ENCODE results near the gene MALL. TPM values are rescaled to one million over a fixed set of nuclear protein-coding genes. Genes with fewer than 3 reads are reported as not detected.
"Not testable (repeated sequence)": the region's sequence is repeated elsewhere in the genome, so short reads cannot be mapped to it uniquely, and the experiment has no call there.

Gene MALL
- total RNA-seq, 2 donors from 2014 or later: 18.5 to 40.1 TPM

DNA sequence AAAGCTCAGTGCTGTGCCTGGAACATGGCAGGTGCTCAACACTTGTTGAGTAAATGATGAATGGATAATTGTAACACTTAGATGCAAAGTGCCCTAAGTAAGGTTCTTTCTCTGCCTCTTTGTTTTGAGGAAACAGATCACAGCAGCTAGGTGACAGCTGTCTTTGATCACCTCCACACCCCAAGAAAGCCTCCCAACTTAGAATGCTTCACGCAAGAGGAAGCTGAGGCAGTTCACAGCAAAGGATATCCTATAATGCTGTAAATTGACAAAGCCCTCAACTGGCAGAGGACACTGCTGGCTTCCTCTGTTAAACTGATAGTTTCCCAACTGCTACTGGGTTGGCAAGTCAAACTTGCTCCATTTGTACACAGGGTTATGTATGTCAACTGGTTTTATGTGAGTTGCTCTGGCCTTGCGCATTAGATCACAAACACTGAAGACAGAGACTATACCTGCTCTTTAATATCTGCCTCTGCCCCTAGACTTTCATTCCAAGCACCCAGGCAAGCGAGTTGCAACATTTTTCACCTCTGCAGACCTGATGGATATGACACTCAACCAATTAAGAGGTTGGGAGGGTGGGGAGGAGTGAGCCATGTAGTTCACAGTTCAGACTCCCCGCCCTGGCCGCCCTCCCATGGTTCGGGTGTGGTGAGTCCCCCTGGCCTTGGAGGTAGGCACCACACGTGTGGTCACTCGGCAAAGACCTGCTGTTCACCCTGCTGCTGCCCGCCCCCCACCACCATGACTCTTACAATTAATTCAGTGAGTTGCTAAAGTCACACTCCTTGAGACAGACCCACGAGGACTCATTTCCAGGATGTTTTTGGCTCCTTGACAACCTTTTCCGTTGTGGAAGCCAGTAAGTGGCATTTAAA, 4.8 kb upstream of the MALL start:
- no peaks in the 10 kb centered on the region for H3K9me3 ChIP-seq
- peak; percentile 79 for DNase-seq (ENCODE audit: low spot score)
- H3K4me3 ChIP-seq: peak overlapping the region in 1 of 2 donors; percentile 11
- WGBS: 52% methylated on average over 11 of the region's 11 CpGs
- H3K27me3 ChIP-seq (replicated peaks; ENCODE audit: insufficient read depth): no peaks in the 10 kb centered on the region
- H3K36me3 ChIP-seq: no peaks in the 10 kb centered on the region
- peak overlapping the region; percentile 59 to 85 for H3K27ac ChIP-seq
- peaks cover 17% of the 10 kb centered on the region for H3K4me1 ChIP-seq (replicated peaks)
- TF ChIP-seq POLR2A (IDR thresholded peaks at IDR 0.05): no peak
- peak; percentile 84 for TF ChIP-seq POLR2AphosphoS5 (IDR thresholded peaks at IDR 0.05)
- TF ChIP-seq, protein P1, sequence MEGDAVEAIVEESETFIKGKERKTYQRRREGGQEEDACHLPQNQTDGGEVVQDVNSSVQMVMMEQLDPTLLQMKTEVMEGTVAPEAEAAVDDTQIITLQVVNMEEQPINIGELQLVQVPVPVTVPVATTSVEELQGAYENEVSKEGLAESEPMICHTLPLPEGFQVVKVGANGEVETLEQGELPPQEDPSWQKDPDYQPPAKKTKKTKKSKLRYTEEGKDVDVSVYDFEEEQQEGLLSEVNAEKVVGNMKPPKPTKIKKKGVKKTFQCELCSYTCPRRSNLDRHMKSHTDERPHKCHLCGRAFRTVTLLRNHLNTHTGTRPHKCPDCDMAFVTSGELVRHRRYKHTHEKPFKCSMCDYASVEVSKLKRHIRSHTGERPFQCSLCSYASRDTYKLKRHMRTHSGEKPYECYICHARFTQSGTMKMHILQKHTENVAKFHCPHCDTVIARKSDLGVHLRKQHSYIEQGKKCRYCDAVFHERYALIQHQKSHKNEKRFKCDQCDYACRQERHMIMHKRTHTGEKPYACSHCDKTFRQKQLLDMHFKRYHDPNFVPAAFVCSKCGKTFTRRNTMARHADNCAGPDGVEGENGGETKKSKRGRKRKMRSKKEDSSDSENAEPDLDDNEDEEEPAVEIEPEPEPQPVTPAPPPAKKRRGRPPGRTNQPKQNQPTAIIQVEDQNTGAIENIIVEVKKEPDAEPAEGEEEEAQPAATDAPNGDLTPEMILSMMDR (IDR thresholded peaks at IDR 0.05): no peak
- intact Hi-C loops (cut with DNase I): no loop called here

DNA sequence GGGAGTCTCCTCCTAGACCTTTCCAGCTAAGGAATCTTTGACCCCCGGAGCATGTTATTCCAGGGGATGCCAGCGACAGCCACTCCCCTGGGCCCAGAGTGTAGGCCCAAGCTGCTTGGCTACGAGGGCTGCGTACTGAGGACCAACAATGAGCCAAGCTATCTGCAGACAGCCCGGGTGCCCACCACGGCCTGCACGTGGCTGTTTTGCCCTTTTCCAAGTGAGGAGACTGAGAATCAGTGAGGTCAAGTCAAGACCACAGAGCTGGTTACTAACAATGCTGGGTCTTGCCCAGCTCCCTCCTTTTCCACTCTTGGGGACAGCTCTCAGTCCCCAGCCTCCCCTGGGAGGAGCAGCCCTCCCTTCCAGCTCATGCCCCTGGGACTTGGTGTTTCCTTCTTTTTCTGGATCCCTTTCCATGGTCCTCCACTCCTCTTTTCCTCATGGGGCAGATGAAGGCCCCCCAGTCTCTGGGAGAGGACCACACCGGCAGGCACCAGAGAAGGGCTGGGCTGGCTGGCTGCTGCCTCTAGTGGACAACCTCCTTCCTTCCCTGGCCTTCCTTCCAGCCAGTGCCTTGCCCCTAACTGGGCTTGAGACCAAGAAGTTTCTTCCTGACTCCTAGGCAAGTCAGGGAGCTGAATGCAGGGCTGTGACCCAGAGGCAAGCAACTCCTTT, 550 bp upstream of the MALL start:
- intact Hi-C loops (cut with DNase I): no loop called here
- peak overlapping the region; percentile 43 to 52 for H3K4me3 ChIP-seq
- no peak for DNase-seq (ENCODE audit: low spot score)
- 20% methylated on average over 8 of the region's 8 CpGs for WGBS
- no peaks in the 10 kb centered on the region for H3K27me3 ChIP-seq (replicated peaks; ENCODE audit: insufficient read depth)
- H3K27ac ChIP-seq: peak overlapping the region; percentile 65 to 70
- TF ChIP-seq, protein P1 (IDR thresholded peaks at IDR 0.05): peak in 1 of 4 experiments; percentile 61
- no peak for TF ChIP-seq POLR2AphosphoS5 (IDR thresholded peaks at IDR 0.05)
- H3K36me3 ChIP-seq: no peaks in the 10 kb centered on the region
- peaks cover 17% of the 10 kb centered on the region for H3K4me1 ChIP-seq (replicated peaks)
- H3K9me3 ChIP-seq: no peaks in the 10 kb centered on the region

DNA sequence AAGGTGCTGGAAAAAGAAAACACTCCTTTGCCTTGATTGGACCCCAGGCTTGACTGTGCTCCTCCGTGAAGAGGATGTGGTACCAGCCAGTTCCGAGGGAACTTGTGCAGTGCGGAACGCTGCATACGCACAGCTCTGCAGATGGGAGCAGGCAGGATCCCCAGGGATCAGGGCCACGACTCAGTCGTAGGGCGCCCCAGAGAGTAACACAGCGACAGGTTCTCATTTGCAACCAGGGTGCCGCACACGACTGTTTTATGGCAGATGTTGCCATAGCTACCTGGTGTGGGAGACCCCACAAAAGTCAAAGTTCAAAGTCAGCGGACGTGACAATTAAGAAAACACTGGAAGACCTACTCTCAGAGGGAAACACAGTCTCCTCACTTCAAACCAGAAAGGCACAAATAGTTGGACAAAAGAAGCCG, 779 bp downstream of the MALL start:
- WGBS: 78% methylated on average over 14 of the region's 14 CpGs
- intact Hi-C loops (cut with DNase I): no loop called here
- peak overlapping the region; percentile 43 to 52 for H3K4me3 ChIP-seq
- H3K4me1 ChIP-seq (replicated peaks): peaks cover 13% of the 10 kb centered on the region
- H3K9me3 ChIP-seq: no peaks in the 10 kb centered on the region
- peak overlapping the region; percentile 65 to 70 for H3K27ac ChIP-seq
- H3K27me3 ChIP-seq (replicated peaks; ENCODE audit: insufficient read depth): no peaks in the 10 kb centered on the region
- H3K36me3 ChIP-seq: no peaks in the 10 kb centered on the region
- DNase-seq (ENCODE audit: low spot score): no peak
- no peak for TF ChIP-seq POLR2AphosphoS5 (IDR thresholded peaks at IDR 0.05)
- TF ChIP-seq, protein P1 (IDR thresholded peaks at IDR 0.05): no peak
- no peak for TF ChIP-seq POLR2A (IDR thresholded peaks at IDR 0.05)

DNA sequence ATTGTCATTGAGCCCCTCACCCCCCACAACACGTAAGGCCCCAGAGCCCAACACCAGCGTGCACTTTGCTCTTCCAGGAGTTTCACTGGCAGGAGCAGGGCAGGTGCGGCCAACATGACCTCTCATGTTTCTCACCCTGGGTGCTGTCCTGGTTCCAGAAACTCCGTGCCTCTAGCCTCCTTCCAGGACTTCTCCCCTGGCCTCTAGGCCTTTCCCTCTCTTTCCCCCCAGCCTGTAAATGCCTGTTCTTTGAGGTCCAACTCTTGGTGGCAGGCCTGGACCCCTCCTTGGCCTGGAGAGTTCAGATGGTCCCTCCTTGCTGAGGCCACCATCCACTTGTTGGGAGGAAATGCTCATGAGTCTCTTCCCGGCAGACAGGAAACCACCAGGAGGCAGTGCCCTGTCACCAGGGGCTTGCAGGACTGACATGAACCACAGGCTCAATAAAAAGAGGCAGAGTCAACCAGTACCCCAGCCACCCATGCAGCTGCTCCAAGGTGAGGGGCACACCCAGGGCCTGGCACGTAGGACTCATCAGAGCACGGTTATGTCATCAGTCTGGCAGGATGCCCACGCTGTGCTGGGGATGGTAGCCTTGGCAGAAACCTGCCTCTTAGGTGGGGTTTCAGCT, 1.5 kb downstream of the MALL start:
- Histone ChIP-seq H3K4me3 (peak overlapping the region in 1 of 2 donors; percentile 52), H3K27me3 (replicated peaks; ENCODE audit: insufficient read depth) (no peaks in the 10 kb centered on the region), H3K36me3 (no peaks in the 10 kb centered on the region), H3K9me3 (no peaks in the 10 kb centered on the region), H3K4me1 (replicated peaks) (peaks cover 6% of the 10 kb centered on the region), H3K27ac (peak overlapping the region in 1 of 2 donors; percentile 30)
- 76% methylated on average over 7 of the region's 8 CpGs for WGBS
- intact Hi-C loops (cut with DNase I): no loop called here
- TF ChIP-seq POLR2AphosphoS5 (IDR thresholded peaks at IDR 0.05): no peak
- TF ChIP-seq POLR2A (IDR thresholded peaks at IDR 0.05): no peak
- TF ChIP-seq, protein P1 (IDR thresholded peaks at IDR 0.05): peak in 2 of 4 experiments; percentile 18 to 45
- no peak for DNase-seq (ENCODE audit: low spot score)

DNA sequence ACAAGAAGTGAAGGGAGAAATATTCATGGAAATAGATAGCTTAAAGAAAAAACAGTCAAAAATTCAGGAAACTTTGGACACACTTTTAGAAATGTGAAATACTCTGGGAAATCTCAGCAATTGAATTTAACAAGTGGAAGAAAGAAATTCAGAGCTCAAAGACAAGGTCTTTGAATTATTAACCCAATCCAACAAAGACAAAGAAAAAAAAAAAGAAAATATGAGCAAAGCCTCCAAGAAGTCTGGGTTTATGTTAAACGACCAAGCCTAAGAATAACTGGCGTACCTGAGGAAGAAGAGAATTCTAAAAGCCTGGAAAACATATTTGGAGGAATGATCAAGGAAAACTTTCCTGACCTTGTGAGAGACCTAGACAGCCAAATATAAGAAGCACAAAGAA, 7.3 kb downstream of the MALL start:
- H3K27me3 ChIP-seq (replicated peaks; ENCODE audit: insufficient read depth); DNase-seq (ENCODE audit: low spot score); H3K36me3 ChIP-seq; H3K4me1 ChIP-seq (replicated peaks); intact Hi-C loops (cut with DNase I); H3K4me3 ChIP-seq; H3K27ac ChIP-seq; H3K9me3 ChIP-seq: not testable (repeated sequence)
- WGBS: 90% methylated on average over 2 of the region's 2 CpGs

Measured in prostate gland (tissue), 2 donors.